Coronary artery (tissue), 2 donors: ENCODE data around the gene CXXC5.

Experiments
- DNase-seq: peaks from one replicate; pipeline ENCODE4 v3.0.0-alpha.2; 2017; ENCODE audit warnings: low spot score
- H3K27ac ChIP-seq, 2 donors: fragments of 200-600 bp; sonication (generic); one replicate each; pipeline ENCODE4 v1.5.1; 2016 to 2019
- H3K4me3 ChIP-seq: fragments of 200-600 bp; sonication (generic); 2 replicates; pipeline ENCODE4 v1.5.1; 2016; ENCODE audit warnings: mild to moderate bottlenecking, moderate library complexity
- TF ChIP-seq, protein P1 (sequence below): fragments of 200-600 bp; sonication (generic); IDR thresholded peaks from one replicate; pipeline ENCODE4 v1.5.1; 2019; ENCODE audit warnings: antibody characterized with exemption

Gene CXXC5

DNA sequence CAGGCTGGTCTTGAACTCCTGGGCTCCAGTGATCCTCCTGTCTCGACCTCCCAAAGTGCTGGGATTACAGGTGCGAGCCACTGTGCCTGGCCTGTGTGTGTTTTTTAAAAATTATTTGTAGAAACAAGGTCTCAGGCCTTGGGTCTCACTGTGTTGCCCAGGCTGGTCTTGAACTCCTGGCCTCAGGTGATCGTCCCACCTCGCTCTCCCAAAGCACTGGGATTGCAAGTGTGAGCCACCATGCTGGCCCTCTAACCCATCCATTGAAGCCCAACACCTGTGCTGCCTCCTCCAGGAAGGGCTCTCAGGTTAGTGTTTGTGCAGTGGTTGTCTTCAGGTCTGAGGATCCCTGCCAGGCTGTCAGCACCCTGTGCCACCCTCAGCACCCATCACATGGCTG lies 56.6 kb downstream of the CXXC5 start:
- DNase-seq, result no peak
- no peak overlapping the region for H3K27ac ChIP-seq
- H3K4me3 ChIP-seq, result no peak overlapping the region
- TF ChIP-seq, protein P1, sequence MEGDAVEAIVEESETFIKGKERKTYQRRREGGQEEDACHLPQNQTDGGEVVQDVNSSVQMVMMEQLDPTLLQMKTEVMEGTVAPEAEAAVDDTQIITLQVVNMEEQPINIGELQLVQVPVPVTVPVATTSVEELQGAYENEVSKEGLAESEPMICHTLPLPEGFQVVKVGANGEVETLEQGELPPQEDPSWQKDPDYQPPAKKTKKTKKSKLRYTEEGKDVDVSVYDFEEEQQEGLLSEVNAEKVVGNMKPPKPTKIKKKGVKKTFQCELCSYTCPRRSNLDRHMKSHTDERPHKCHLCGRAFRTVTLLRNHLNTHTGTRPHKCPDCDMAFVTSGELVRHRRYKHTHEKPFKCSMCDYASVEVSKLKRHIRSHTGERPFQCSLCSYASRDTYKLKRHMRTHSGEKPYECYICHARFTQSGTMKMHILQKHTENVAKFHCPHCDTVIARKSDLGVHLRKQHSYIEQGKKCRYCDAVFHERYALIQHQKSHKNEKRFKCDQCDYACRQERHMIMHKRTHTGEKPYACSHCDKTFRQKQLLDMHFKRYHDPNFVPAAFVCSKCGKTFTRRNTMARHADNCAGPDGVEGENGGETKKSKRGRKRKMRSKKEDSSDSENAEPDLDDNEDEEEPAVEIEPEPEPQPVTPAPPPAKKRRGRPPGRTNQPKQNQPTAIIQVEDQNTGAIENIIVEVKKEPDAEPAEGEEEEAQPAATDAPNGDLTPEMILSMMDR, result no peak

GRCh38 chr5:139705191-139705590 lies 57.0 kb downstream of the CXXC5 start:
- Histone ChIP-seq H3K27ac (no peak overlapping the region), H3K4me3 (no peak overlapping the region)
- TF ChIP-seq, protein P1, result no peak
- no peak for DNase-seq

GRCh38 chr5:139705655-139706587 lies 57.8 kb downstream of the CXXC5 start:
- TF ChIP-seq, protein P1, result no peak
- DNase-seq, result no peak
- no peak overlapping the region for H3K27ac ChIP-seq
- no peak overlapping the region for H3K4me3 ChIP-seq

GRCh38 chr5:139707445-139708003 lies 59.4 kb downstream of the CXXC5 start:
- Histone ChIP-seq H3K27ac (no peak overlapping the region), H3K4me3 (no peak overlapping the region)
- TF ChIP-seq, protein P1, result no peak
- no peak for DNase-seq

GRCh38 chr5:139708434-139708861 lies 60.3 kb downstream of the CXXC5 start:
- peak overlapping the region in 1 of 2 donors; percentile 83 for H3K27ac ChIP-seq
- H3K4me3 ChIP-seq, result no peak overlapping the region
- no peak for DNase-seq
- TF ChIP-seq, protein P1, result no peak

DNA sequence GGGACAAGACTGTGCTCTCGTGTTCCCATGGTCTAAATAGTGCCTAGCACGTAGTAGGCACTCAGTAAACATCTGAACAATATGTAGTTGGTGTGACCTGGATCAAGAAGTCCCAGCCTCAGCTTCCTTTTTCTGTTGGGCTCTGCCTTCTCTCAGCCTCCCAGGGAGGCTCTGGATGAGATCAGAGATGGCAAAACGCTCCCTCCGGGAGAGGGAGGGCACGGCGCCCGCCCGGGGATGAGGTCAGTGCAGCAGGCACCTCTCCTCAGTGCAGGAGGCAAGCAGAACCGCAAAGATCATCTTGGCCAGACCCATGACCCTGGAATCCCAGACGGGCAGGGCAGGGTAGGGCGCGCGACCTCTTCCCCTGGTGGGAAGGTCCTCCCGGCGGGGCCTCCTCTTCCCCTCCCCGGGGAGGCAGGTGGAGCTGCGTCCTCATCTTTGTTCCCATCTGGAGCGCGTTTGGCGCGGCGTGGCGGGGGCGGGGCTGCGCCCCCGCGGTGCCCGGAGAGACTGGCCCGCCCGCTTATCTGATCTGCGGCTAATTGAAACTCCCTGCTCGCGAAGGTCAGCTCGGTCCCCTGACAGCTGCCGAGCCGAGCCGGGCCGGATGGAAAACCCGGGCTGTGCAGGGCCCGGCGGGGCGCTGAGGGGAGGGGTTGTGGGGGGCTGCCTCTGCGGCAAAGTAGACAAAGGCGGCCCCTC lies 60.9 kb downstream of the CXXC5 start:
- TF ChIP-seq, protein P1, result no peak
- DNase-seq, result peak; percentile 84
- H3K4me3 ChIP-seq, result peak overlapping the region; percentile 66
- H3K27ac ChIP-seq, result peak overlapping the region; percentile 8 to 83
